AG04449 (cell line): ENCODE measurements around the gene SPDYE18.
A peak's percentile ranks its signal among the peaks of the same experiment; 100 is the strongest.
"Not testable (repeated sequence)": the region's sequence is repeated elsewhere in the genome, so short reads cannot be mapped to it uniquely, and the experiment has no call there.

ENCODE experiments used
- CTCF ChIA-PET: fragments of 350-600 bp; formaldehyde crosslinking; extraction: SDS; loops from one replicate; lab custom pipeline; 2021; ENCODE audit warnings: antibody characterized with exemption; lab: Yijun Ruan, JAX
- POLR2A ChIA-PET: fragments of 400-600, 350-600 bp; formaldehyde crosslinking; extraction: SDS; loops from one replicate; lab custom pipeline; 2020; ENCODE audit warnings: antibody characterized with exemption, inconsistent platforms; lab: Yijun Ruan, JAX
- DNase-seq: peaks from one replicate; pipeline ENCODE4 v3.0.0-alpha.2; 2010; ENCODE audit warnings: low read depth, low spot score
- H3K4me3 ChIP-seq: 2 replicates; pipeline ENCODE4 v1.5.1; 2011; ENCODE audit warnings: low read depth, mild to moderate bottlenecking, control low read depth, low read length

The SPDYE18 gene, protein sequence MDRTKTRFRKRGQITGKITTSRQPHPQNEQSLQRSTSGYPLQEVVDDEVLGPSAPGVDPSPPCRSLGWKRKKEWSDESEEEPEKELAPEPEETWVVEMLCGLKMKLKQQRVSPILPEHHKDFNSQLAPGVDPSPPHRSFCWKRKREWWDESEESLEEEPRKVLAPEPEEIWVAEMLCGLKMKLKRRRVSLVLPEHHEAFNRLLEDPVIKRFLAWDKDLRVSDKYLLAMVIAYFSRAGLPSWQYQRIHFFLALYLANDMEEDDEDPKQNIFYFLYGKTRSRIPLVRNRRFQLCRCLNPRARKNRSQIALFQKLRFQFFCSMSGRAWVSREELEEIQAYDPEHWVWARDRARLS

DNA sequence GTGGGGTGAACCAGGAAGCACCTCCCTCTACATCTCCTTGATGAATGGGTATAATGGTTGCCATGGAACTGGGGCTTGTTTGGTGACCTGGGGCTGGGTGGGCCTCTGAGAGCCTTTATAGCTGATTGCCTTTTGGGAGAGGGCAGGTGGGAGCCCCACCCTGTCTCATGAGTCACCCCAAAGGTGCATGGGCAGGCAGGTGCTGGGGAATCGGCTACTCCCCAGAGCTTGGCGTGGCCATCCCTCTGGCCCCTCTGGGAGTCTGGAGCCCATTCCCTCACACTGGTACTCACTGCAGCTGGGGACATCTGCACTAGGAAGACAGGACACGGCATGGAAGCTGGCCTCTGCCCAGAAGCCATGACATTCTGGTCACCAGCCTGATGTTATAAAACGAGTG, at the start of gene SPDYE18:
TSS of gene SPDYE18 (minus strand) at position 2 of the 400 bp plus-strand sequence. CDS start 2,046 bp downstream, outside the sequence.
- DNase-seq, CTCF ChIA-PET, POLR2A ChIA-PET, H3K4me3 ChIP-seq: not testable (repeated sequence)

- DNase-seq: peak; percentile 37
- H3K4me3 ChIP-seq, POLR2A ChIA-PET, CTCF ChIA-PET: not testable (repeated sequence)
Measured at GRCh38 chr7:77108362-77108761, 46.0 kb upstream of the SPDYE18 start.

GRCh38 chr7:77107659-77108058, 45.3 kb upstream of the SPDYE18 start:
- H3K4me3 ChIP-seq, CTCF ChIA-PET, DNase-seq, POLR2A ChIA-PET: not testable (repeated sequence)

DNA sequence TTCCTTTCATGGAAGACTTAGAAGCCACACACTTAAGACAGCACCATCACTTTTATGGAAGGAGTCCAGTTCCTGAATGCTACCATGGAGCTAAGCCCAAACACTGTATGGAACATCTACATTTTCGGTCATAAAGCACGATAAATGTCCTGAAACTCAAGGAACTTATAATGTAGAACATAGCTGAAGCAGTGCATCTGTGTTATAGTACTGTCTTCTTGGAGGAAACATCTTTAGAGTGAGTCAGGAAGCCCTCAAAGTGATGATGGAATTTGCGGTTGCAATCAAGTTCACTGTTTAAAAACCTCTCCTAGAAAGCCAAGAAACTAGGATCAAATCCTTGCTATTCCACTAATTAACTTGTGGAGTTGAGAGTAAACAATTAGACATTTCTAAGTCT, 43.5 kb upstream of the SPDYE18 start:
- DNase-seq: peak; percentile 4
- POLR2A ChIA-PET, H3K4me3 ChIP-seq, CTCF ChIA-PET: not testable (repeated sequence)

GRCh38 chr7:77102671-77103070, 40.3 kb upstream of the SPDYE18 start:
- CTCF ChIA-PET, POLR2A ChIA-PET: not testable (repeated sequence)

GRCh38 chr7:77101187-77101586, 38.8 kb upstream of the SPDYE18 start:
- POLR2A ChIA-PET, H3K4me3 ChIP-seq, DNase-seq, CTCF ChIA-PET: not testable (repeated sequence)

More at GRCh38 chr7:77102671-77103070, 40.3 kb upstream of the SPDYE18 start:
- not testable (repeated sequence) for DNase-seq, H3K4me3 ChIP-seq

- CTCF ChIA-PET: not testable (repeated sequence)
Measured at GRCh38 chr7:77100501-77100900, 38.1 kb upstream of the SPDYE18 start.

DNA sequence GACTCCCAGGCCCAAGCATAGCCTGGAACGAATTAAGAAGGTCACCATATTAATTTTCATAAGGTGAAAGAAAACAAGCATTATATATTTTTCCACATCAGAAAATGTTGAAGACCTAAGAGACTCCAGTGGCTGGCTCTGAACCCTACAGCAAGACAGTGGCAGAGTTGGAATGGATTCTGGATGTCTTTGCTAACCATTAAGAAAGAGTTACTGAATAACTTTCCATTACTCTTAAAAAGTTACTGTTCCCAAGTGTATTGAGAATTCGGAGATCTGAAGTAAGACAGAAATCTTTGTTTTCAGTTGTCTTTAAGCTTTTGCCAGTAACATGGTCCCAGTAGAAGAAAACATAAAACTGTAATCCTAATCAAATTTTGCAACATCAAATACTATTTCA, 29.9 kb upstream of the SPDYE18 start:
- H3K4me3 ChIP-seq, CTCF ChIA-PET, POLR2A ChIA-PET, DNase-seq: not testable (repeated sequence)

More at GRCh38 chr7:77100501-77100900, 38.1 kb upstream of the SPDYE18 start:
- DNase-seq, H3K4me3 ChIP-seq, POLR2A ChIA-PET: not testable (repeated sequence)

DNA sequence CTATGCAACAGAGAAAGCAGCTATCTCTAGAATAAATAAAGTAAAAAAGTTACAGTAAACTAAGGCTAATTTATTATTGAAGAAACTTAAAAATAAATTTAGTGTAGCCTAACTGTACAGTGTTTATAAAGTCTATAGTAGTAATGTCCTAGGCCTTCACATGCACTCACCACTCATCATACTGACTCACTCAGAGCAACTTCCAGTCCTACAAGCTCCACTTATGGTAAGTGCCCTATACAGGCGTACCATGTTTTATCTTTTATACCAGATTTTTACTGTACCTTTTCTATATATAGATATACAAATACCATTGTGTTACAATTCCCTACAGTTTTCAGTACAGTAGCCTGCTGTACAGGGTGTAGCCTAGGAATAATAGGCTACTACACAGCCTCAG, 19.8 kb upstream of the SPDYE18 start:
- CTCF ChIA-PET, POLR2A ChIA-PET, H3K4me3 ChIP-seq, DNase-seq: not testable (repeated sequence)

GRCh38 chr7:77080236-77080635, 17.9 kb upstream of the SPDYE18 start:
- DNase-seq, CTCF ChIA-PET, POLR2A ChIA-PET, H3K4me3 ChIP-seq: not testable (repeated sequence)

GRCh38 chr7:77079624-77080023, 17.3 kb upstream of the SPDYE18 start:
- CTCF ChIA-PET, DNase-seq, POLR2A ChIA-PET, H3K4me3 ChIP-seq: not testable (repeated sequence)

DNA sequence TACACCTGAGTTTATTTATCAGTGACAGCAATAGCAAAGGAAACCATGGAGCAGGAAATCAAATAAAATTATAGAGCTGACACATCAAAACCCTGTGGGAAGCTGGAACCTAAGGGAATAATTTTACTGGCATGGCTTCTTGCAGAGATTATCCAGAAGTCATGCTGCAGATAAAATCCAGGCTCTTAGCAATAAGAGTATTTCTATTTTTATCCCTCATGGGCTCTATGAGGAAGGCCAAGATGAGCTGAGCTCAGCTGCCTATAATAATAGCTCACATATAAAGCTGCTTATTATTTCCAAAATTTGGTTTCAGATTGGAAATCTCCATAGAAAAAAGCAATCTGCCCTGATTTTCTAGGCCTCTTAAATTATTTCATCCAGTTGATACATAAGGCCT, 16.8 kb upstream of the SPDYE18 start:
- CTCF ChIA-PET, H3K4me3 ChIP-seq, POLR2A ChIA-PET, DNase-seq: not testable (repeated sequence)

- DNase-seq, CTCF ChIA-PET, H3K4me3 ChIP-seq, POLR2A ChIA-PET: not testable (repeated sequence)
Measured at GRCh38 chr7:77077060-77077459, 14.7 kb upstream of the SPDYE18 start.

DNA sequence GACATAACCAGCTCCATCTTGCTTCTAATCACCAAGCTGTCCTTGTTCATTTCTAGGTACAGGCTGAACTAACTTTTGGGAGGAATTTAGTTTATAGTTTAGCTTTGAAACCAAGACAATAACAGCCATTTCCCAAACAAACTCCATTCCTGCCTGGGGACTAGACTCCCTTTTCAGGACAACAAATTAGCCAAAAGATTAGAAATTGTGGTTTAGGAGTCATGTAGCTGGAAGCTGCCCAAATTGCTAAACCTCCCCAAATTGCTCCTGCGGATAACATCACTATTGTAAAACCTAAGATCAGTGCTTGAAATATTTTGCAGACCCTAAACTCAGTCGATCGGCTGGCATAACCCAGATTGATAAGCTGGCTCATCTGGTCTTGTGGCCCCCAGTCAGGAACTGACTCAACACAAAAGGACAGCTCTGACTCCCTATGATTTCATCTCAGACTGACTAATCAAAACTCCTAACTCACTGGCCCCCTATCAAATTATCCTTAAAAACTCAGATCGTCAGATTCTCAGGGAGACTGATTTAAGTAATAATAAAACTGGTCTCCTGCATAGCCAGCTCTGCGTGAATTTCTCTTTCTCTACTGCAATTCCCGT, 12.5 kb upstream of the SPDYE18 start:
- H3K4me3 ChIP-seq, CTCF ChIA-PET, POLR2A ChIA-PET, DNase-seq: not testable (repeated sequence)

DNA sequence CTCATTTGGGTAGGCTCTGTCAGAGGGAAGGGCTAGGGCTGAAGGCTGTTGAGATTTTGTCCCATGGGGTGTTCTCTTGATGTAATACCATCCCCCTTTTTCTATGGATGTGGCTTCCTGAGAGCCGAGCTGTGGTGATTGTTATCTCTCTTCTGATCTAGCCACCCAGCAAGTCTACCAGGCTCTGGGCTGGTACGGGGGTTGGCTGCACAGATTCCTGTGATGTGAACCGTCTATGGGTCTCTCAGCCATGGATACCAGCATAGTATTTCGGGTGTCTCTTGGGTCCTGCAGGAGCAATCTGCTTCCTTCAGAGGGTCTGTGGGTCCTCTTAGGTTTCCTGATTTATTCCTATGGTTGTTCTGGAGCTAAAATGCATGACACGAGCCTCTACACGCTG, 8.8 kb upstream of the SPDYE18 start:
- H3K4me3 ChIP-seq, CTCF ChIA-PET, POLR2A ChIA-PET, DNase-seq: not testable (repeated sequence)

- DNase-seq, CTCF ChIA-PET, H3K4me3 ChIP-seq, POLR2A ChIA-PET: not testable (repeated sequence)
Measured at GRCh38 chr7:77065869-77066268, 3.5 kb upstream of the SPDYE18 start.

DNA sequence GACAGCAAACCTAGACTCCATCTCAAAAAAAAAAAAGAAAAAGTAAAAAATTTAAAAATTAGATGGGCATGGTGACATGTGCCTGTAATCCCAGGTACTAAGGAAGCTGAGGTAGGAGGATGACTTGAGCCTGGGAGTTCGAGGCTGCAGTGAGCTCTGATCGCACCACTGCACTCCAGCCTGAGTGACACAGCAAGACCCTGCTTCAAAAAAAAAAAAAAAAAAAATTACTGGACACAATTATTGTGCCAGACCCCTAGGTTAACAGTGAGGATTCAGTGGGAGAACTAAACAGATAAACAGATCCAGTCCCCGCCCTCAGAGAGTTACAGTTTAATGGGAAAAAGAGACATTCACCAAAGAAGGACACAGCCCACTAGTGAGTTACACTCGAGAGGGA, 1.4 kb upstream of the SPDYE18 start:
- DNase-seq, POLR2A ChIA-PET, CTCF ChIA-PET, H3K4me3 ChIP-seq: not testable (repeated sequence)
